Stimulated activated CD8-positive, alpha-beta memory T cell treated with anti-CD3 and anti-CD28 coated beads, Interleukin-4, amount 100 ng/mL, for 24 hours (primary cell): ENCODE measurements around the gene NCAM2.
"Not testable (repeated sequence)": the region's sequence is repeated elsewhere in the genome, so short reads cannot be mapped to it uniquely, and the experiment has no call there.

ENCODE experiments used
- DNase-seq: peaks from one replicate; pipeline ENCODE4 v3.0.0-alpha.2; 2020; ENCODE audit warnings: low read depth

The NCAM2 gene

DNA sequence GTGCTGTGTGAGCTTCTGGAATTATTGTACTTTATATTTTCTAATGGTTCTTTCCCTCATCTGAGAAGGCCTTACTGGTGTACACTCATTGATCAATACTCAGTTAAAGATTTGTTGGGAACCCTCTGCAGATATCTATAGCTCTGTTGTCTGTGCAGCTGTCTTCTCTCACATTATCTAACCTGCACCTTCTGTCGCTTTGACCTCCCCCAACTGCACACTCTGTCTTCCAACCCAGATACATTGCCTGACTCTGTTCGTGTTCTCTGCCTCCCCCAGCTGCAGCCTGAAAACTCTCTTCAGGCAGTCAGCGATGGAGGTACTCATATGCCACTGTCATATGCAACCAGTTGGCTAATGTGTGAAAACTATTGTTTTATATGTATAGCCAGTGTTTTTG, 334.3 kb downstream of the NCAM2 start:
- no peak for DNase-seq

- DNase-seq, result no peak
Measured at GRCh38 chr21:21341041-21341440, 342.8 kb downstream of the NCAM2 start.

GRCh38 chr21:21345296-21345695, 347.1 kb downstream of the NCAM2 start:
- DNase-seq, result no peak

- DNase-seq, result no peak
Measured at GRCh38 chr21:21345872-21346271, 347.7 kb downstream of the NCAM2 start.

DNA sequence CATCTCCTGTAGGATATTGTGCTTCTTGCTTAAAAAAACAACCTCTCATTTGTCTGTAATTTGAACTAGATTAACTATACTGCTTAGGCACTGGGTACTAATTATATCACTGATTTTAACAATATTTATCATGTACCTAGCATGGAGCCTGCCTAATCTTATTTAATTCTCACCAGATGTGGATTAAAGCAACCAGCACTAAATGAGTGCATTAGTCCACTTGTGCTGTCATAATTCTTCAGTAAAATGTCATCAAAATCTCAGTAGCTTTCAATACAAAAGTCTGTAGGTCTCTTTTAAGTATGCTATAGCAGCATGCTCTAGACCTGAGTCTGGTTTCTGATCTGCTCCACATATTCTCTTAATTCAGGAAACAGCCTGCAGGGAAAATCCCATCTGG, 368.1 kb downstream of the NCAM2 start:
- DNase-seq, result no peak

DNA sequence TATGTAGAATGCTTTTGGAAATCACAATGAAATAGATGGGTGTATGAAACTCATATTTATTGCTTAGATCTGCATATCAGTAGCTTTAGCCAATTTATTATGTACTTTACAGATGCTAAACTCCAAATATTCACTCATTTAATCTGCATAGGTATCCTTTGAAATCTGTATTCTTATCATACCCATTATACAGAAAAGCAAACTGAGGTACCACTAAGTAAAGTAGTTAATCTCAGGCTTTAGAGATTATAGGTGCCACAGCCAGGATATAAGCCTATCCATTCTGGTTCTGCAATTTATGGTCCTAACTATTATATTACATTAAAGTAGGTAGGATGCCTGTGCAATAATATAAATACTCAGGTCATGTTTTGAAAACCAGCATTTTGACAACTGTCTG, 369.4 kb downstream of the NCAM2 start:
- DNase-seq, result no peak

DNA sequence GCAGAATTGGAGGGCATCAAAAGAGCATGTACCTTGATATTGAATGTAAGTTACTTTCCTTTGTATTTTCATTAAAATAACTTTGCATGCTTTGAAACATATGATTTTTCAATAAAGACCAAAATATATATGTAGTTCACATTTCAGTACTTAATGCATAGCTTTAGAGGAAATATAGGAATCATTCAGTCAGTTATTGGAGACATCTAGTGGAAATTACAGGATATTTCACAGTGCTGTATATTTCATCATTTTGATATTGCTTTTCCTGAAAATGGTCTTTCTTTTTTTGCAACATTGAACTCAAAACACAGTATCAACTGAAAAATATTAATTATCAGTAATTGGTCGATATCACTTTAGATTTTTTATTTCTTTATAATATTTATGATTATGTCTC, 375.8 kb downstream of the NCAM2 start:
- no peak for DNase-seq

DNA sequence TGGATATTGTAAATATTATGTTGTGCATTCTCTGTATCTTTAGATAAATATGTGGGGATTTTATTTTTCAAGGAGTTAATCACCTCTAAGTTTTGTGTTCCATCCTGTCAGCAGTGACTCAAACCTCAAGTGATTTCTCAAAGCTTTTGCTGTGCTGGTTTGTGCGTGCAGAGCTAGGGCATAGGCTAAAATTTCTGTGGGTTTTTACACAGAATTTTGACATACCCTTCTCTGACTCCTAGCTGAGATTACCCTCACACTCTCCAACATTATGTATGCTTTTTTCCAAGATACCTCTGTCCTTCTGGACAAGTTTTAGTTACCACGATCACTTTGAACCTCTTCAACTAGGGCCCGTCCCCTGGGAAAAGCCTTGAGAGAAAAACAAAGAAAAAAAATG, 384.9 kb downstream of the NCAM2 start:
- DNase-seq, result no peak

DNA sequence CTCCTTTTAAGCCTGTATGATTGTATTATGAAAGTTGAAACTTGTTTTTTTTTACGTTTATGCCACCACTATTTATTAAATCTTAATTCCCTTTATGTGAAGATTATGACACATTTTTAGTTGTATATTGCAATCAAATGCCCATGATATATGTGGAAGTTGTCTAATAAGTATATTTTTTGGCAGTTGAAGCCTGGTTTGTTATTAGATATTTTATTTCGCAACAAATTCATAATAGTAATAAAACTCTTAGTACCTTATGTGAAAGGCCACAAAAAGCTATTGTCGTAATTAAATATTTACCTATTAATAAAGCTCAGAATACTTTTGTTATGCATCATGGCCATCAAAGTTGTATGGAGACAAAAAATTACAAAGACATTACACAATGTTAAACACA, 386.8 kb downstream of the NCAM2 start:
- no peak for DNase-seq

DNA sequence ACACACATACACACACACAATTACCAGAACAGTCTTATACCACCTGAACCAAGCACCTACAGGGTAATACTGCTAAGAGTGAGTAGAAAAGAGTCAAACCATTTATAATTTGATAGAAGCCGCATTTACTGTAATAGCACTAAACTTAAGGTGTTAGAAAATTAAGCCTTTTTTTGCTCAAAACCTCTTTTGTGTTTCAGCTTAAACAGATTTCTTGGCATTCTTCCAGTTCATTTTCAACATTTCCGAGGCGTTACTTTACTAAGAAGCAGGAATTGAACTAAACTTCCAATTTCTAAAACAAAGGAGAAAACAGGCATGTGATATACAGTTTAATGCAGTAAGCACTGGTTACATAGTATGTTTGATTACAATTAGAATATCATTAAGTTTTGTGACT, 387.2 kb downstream of the NCAM2 start:
- DNase-seq, result no peak

GRCh38 chr21:21387916-21388315, 389.7 kb downstream of the NCAM2 start:
- DNase-seq, result no peak

DNA sequence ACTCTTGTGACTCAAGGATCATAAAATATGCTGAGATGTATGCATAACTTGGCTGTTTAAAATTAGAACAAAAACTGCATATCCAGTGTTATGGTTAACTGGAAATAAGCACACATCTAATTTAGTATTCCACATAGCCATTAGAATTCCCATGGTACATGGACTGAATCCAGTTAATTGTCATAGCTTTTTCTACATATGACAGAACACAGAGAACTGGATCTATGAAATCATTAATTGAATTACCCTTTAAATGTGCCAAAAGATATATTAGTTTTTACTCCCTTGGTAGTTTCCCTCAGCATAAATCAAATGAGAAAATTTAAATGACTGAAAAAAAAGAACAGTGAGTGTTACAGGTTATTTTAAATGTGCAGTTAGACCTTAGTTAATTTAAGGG, 395.9 kb downstream of the NCAM2 start:
- DNase-seq, result no peak

- no peak for DNase-seq
Measured at GRCh38 chr21:21396424-21396823, 398.2 kb downstream of the NCAM2 start.

DNA sequence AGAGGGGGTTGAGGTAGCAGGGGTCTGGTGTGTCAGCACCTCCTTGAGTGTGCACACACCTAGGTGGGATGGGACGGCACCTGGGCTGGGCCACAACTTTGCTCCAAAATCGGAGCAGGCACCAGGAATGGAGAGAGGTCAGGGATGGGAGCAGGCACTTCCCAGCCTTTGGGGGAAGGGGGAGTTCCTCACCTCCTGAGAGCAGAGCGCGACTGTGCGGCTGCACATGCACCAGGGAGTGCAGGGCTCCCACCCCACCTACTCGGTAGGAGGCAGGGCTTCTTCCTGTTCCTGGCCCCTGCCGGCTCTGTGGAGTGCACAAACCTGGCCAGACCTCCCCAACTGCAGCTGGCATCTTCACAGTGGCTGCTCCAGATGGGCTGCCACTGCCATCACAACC, 399.3 kb downstream of the NCAM2 start:
- no peak for DNase-seq

DNA sequence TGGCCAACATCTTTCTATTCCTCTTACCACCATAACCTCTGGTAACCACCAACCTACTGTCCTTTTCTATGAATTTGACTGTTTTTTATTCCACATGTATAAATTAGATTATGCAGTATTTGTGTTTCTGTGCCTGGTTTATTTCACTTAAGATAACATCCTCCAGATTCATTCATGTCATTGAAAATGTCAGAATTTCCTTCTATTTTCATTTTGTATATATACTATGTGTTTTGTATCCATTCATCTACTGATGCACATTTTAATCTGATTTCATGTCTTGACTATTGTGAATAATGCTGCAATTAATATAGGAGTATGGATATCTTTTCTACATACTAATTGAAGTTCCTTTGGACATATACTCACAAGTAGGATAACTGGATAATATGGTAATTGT, 403.2 kb downstream of the NCAM2 start:
- no peak for DNase-seq

GRCh38 chr21:21402187-21402586, 404.0 kb downstream of the NCAM2 start:
- not testable (repeated sequence) for DNase-seq

- not testable (repeated sequence) for DNase-seq
Measured at GRCh38 chr21:21404261-21404660, 406.1 kb downstream of the NCAM2 start.

- DNase-seq, result no peak
Measured at GRCh38 chr21:21406921-21407320, 408.7 kb downstream of the NCAM2 start.

GRCh38 chr21:21412096-21412495, 413.9 kb downstream of the NCAM2 start:
- no peak for DNase-seq

DNA sequence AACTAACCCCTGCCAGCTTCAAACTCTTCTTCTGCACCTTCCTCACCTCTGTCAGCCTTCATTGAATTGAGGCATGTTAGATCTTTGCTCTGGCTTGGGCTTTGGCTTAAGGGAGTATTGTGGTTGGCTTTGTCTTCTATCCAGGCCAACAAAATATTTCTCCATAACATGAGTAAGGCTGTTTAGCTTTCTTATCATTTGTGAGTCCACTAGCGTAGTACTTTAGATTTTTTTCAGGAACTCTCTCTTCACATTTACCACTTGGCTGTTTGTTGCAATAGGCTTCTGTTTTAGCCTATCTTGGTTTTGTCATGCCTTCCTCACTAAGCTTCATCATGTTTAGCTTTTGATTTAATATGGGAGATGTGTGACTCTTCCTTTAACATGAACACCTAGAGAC, 417.5 kb downstream of the NCAM2 start:
- DNase-seq, result no peak

DNA sequence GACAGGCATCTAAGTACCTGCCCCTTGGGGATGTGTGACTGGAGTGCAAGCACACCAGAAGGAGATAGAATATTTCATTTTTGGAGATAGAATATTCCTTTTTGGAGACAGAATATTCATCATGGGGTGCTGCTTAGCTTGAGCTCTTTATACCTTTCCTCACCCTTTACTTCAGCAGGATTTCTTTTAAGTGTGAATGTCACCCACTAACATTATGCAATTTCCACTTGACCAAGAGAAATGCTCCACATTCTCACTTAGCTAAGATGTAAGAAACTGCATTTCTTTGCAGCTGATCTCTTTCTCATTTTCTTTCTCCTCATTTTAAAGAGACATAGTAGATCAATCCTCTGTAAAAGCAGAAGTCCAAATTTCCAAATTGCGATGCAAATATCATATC, 436.7 kb downstream of the NCAM2 start:
- no peak for DNase-seq

- DNase-seq, result no peak
Measured at GRCh38 chr21:21436012-21436534, 437.9 kb downstream of the NCAM2 start.

- no peak for DNase-seq
Measured at GRCh38 chr21:21439761-21440160, 441.6 kb downstream of the NCAM2 start.

DNA sequence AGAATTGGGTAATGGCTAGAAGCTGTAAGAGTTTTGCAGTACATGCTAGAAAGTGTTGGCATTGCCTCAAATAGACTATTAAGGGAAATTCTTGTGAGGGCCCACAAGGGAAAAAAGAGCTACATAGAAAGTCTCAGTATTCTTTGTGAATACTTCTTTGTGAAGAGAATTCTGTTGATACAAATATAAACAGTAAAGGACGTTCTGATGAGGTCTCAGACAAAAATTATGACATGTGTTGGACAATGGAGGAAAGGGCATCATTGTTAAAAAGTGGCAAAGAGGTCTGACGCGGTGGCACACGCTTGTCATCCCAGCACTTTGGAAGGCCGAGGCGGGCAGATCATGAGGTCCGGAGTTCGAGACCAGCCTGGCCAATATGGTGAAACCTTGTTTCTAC, 458.9 kb downstream of the NCAM2 start:
- no peak for DNase-seq

DNA sequence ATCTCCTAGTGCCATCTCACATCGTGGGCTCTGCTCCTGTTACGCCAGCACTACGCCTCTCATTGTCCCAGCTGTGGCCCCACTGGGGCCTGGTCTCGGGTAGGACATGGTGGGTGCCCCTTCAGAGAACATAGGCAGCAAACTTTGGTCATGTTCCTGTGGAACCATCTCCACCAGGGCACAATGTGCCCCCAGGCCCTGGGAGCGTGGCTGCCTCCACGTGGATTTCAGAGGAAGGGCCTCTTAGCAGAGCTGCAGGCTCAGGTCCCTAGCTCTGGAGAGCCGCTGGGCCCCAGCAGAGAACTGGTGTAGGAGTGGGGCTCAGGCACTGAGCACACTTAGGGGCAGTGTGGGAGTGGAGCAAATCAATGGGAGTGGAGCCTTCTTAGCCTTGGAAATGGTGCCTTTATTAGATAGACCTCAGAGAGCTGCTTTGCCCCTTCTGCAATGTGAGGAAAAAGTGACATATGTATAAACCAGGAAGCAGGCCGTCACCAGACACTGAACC, 460.0 kb downstream of the NCAM2 start:
- DNase-seq, result no peak
